GM23338 (cell line): ENCODE measurements around the gene TPST2. TPM values are rescaled to one million over a fixed set of nuclear protein-coding genes. Genes with fewer than 3 reads are reported as not detected.
A peak's percentile ranks its signal among the peaks of the same experiment; 100 is the strongest.

Source experiments
- ATAC-seq: fragments of 200-7000 bp; cut with Tn5 transposase; 3 replicates; pipeline ENCODE4 v1.9.1; 2020
- DNase-seq: peaks from one replicate; pipeline ENCODE4 v3.0.0-alpha.2; 2015; ENCODE audit warnings: low spot score
- H2AFZ ChIP-seq: fragments of 200-600 bp; sonication (generic); 2 replicates; pipeline ENCODE4 v1.8.0; 2016; ENCODE audit warnings: antibody characterized with exemption, mild to moderate bottlenecking, moderate library complexity
- H3F3A ChIP-seq: fragments of 200-600 bp; sonication (generic); replicated peaks from 2 replicates; pipeline ENCODE4 v1.8.0; 2017; ENCODE audit warnings: antibody characterized with exemption, mixed run types, low read depth
- H3K27ac ChIP-seq: fragments of 200-600 bp; sonication (generic); 2 replicates; pipeline ENCODE4 v1.6.1; 2016; ENCODE audit warnings: low read depth
- H3K27me3 ChIP-seq: fragments of 200-600 bp; sonication (generic); 2 replicates; pipeline ENCODE4 v1.8.0; 2016; ENCODE audit warnings: mild to moderate bottlenecking, mixed run types, moderate library complexity; ENCODE audit not compliant: insufficient read depth
- H3K36me3 ChIP-seq: fragments of 200-600 bp; sonication (generic); 2 replicates; pipeline ENCODE4 v1.8.0; 2016; ENCODE audit warnings: mild to moderate bottlenecking; ENCODE audit not compliant: insufficient read depth
- H3K4me1 ChIP-seq: fragments of 200-600 bp; sonication (generic); 2 replicates; pipeline ENCODE4 v1.8.0; 2016; ENCODE audit warnings: mild to moderate bottlenecking, moderate library complexity; ENCODE audit not compliant: insufficient read depth
- H3K4me2 ChIP-seq: fragments of 200-600 bp; sonication (generic); 2 replicates; pipeline ENCODE4 v1.7.1; 2017; ENCODE audit warnings: mixed run types
- H3K4me3 ChIP-seq: fragments of 200-600 bp; sonication (generic); 2 replicates; pipeline ENCODE4 v1.6.1; 2016; ENCODE audit warnings: mixed run types
- H3K79me2 ChIP-seq: fragments of 200-600 bp; sonication (generic); replicated peaks from 2 replicates; pipeline ENCODE4 v1.8.0; 2017; ENCODE audit warnings: mild to moderate bottlenecking; ENCODE audit not compliant: insufficient read depth
- H3K9me2 ChIP-seq: fragments of 200-600 bp; sonication (generic); 2 replicates; pipeline ENCODE4 v1.8.0; 2017; ENCODE audit not compliant: insufficient read depth
- H4K20me1 ChIP-seq: fragments of 200-600 bp; sonication (generic); replicated peaks from 2 replicates; pipeline ENCODE4 v1.8.0; 2017; ENCODE audit warnings: mild to moderate bottlenecking; ENCODE audit not compliant: insufficient read depth
- H3K27ac Mint-ChIP-seq: 2 replicates; pipeline ENCODE4 v1.8.0; 2020; ENCODE audit warnings: inconsistent platforms, mild to moderate bottlenecking, moderate library complexity, mixed read lengths
- H3K27me3 Mint-ChIP-seq: 3 replicates; pipeline ENCODE4 v1.8.0; 2022; ENCODE audit warnings: low read depth, mild to moderate bottlenecking, moderate library complexity, mixed read lengths, inconsistent platforms; ENCODE audit not compliant: insufficient read depth, poor library complexity
- H3K36me3 Mint-ChIP-seq: 3 replicates; pipeline ENCODE4 v1.8.0; 2021; ENCODE audit warnings: low read depth, mild to moderate bottlenecking, inconsistent platforms, moderate library complexity, mixed read lengths
- H3K4me1 Mint-ChIP-seq: 3 replicates; pipeline ENCODE4 v1.8.0; 2020; ENCODE audit warnings: mild to moderate bottlenecking, inconsistent platforms, mixed read lengths
- H3K4me3 Mint-ChIP-seq: 3 replicates; pipeline ENCODE4 v1.8.0; 2021; ENCODE audit warnings: moderate library complexity, mild to moderate bottlenecking, inconsistent platforms, mixed read lengths
- H3K9me3 Mint-ChIP-seq: 3 replicates; pipeline ENCODE4 v1.8.0; 2020; ENCODE audit warnings: moderate library complexity, mild to moderate bottlenecking, inconsistent platforms, mixed read lengths
- ETS1 ChIP-seq: IDR thresholded peaks from 2 replicates; pipeline ENCODE4 v1.6.1; 2016; ENCODE audit warnings: antibody characterized with exemption
- EZH2 ChIP-seq: fragments of 200-600 bp; sonication (generic); IDR thresholded peaks from one replicate; pipeline ENCODE4 v1.8.0; 2017; ENCODE audit warnings: antibody characterized with exemption, mild to moderate bottlenecking, low read depth; ENCODE audit not compliant: unreplicated experiment
- JUNB ChIP-seq: IDR thresholded peaks from one replicate; pipeline ENCODE4 v1.6.1; 2016; ENCODE audit warnings: antibody characterized with exemption; ENCODE audit not compliant: unreplicated experiment
- NANOG ChIP-seq: IDR thresholded peaks from 2 replicates; pipeline ENCODE4 v1.6.1; 2016; ENCODE audit warnings: antibody characterized with exemption, borderline replicate concordance
- POLR2AphosphoS5 ChIP-seq: IDR thresholded peaks from 2 replicates; pipeline ENCODE4 v1.6.1; 2016; ENCODE audit warnings: antibody characterized with exemption, low read depth
- REST ChIP-seq: IDR thresholded peaks from one replicate; pipeline ENCODE4 v1.6.1; 2018; ENCODE audit warnings: antibody characterized with exemption; ENCODE audit not compliant: unreplicated experiment
- STAT1 ChIP-seq: IDR thresholded peaks from one replicate; pipeline ENCODE4 v1.6.1; 2016; ENCODE audit warnings: antibody characterized with exemption; ENCODE audit not compliant: unreplicated experiment
- ZNF114 ChIP-seq: fragments of 250-450 bp; sonication (Bioruptor Pico); IDR thresholded peaks from 2 replicates; pipeline ENCODE4 v1.5.0; 2020; ENCODE audit warnings: mild to moderate bottlenecking, moderate library complexity
- ZNF462 ChIP-seq: fragments of 250-450 bp; sonication (Bioruptor Pico); IDR thresholded peaks from 2 replicates; pipeline ENCODE4 v1.5.0; 2020; ENCODE audit warnings: mild to moderate bottlenecking, moderate library complexity
- polyA plus RNA-seq: library from polyadenylated mRNA; unstranded; fragments of >200 nt; fragmentation: Nextera tagmentation; extraction: Ambion mirVana; gene quantifications from 2 replicates; pipeline ENCODE4 v1.2.1, GENCODE V29; 2016
- total RNA-seq: library from RNA; depleted of rRNA; stranded (reverse); fragments of >200 nt; shearing (Covaris generic); gene quantifications from 2 replicates; pipeline ENCODE4 v1.2.3, GENCODE V29; 2014

Gene TPST2
- total and polyA plus RNA-seq, 2 experiments from 2014 or later = 37.9 to 127 TPM

- no peak for TF ChIP-seq STAT1
- no peak for TF ChIP-seq ZNF114
Measured at GRCh38 chr22:26553056-26553752, 36.7 kb downstream of the TPST2 start (continued).

- H3K27me3 Mint-ChIP-seq = peaks cover 10% of the 10 kb centered on the region
- DNase-seq (no peak), ATAC-seq (no peak)
- TF ChIP-seq JUNB (no peak), STAT1 (no peak), ETS1 (no peak), EZH2 (no peak), POLR2AphosphoS5 (no peak), REST (no peak), ZNF114 (no peak), NANOG (no peak)
- peaks cover 72% of the 10 kb centered on the region for H3K4me1 Mint-ChIP-seq
- H3K4me3 ChIP-seq = no peak overlapping the region
- peaks cover 48% of the 10 kb centered on the region for H3F3A ChIP-seq
- no peaks in the 10 kb centered on the region for H3K27me3 ChIP-seq
- peak overlapping the region; percentile 56; the same call in 1 of the 2 replicates for H3K27ac Mint-ChIP-seq
- H3K4me2 ChIP-seq = no peak overlapping the region
- no peaks in the 10 kb centered on the region for H3K9me2 ChIP-seq
- H3K27ac ChIP-seq = peak overlapping the region; percentile 63
- H4K20me1 ChIP-seq = peaks cover 33% of the 10 kb centered on the region
- no peak overlapping the region for H2AFZ ChIP-seq
- H3K79me2 ChIP-seq = peaks cover 92% of the 10 kb centered on the region
- peaks cover 12% of the 10 kb centered on the region for H3K36me3 Mint-ChIP-seq
- H3K36me3 ChIP-seq = no peaks in the 10 kb centered on the region
- no peak overlapping the region for H3K4me3 Mint-ChIP-seq
- H3K9me3 Mint-ChIP-seq = no peaks in the 10 kb centered on the region
- H3K4me1 ChIP-seq = peaks cover 72% of the 10 kb centered on the region
Measured at GRCh38 chr22:26552466-26552865, 37.5 kb downstream of the TPST2 start.

- Histone ChIP-seq H3K9me2 (no peaks in the 10 kb centered on the region), H4K20me1 (peaks cover 24% of the 10 kb centered on the region; the same call in 1 of the 2 replicates), H3K79me2 (peaks cover 92% of the 10 kb centered on the region), H3K27me3 (no peaks in the 10 kb centered on the region), H3F3A (peaks cover 42% of the 10 kb centered on the region), H3K4me2 (no peak overlapping the region), H3K27ac (peak overlapping the region; percentile 91; the same call in 1 of the 2 replicates), H3K36me3 (no peaks in the 10 kb centered on the region), H2AFZ (no peak overlapping the region), H3K4me3 (no peak overlapping the region), H3K4me1 (peaks cover 67% of the 10 kb centered on the region)
- peaks cover 66% of the 10 kb centered on the region for H3K4me1 Mint-ChIP-seq
- DNase-seq (no peak), ATAC-seq (no peak)
- H3K27me3 Mint-ChIP-seq = peaks cover 10% of the 10 kb centered on the region
- H3K36me3 Mint-ChIP-seq = peaks cover 7% of the 10 kb centered on the region; the same call in 2 of the 3 replicates
- H3K4me3 Mint-ChIP-seq = no peak overlapping the region
- H3K27ac Mint-ChIP-seq = peak overlapping the region; percentile 72; the same call in 1 of the 2 replicates
- H3K9me3 Mint-ChIP-seq = no peaks in the 10 kb centered on the region
- TF ChIP-seq ZNF462 (CRISPR knock-in tag) = no peak
- TF ChIP-seq POLR2AphosphoS5 = no peak
- TF ChIP-seq ZNF114 = no peak
Measured at GRCh38 chr22:26551568-26551967, 38.4 kb downstream of the TPST2 start.
